ENCODE measurements around the gene GRAMD2A.

GRAMD2A gene

GRCh38 chr15:72216079-72216478 lies 18.5 kb upstream of the GRAMD2A start:
- DNase-seq = no peak

DNA sequence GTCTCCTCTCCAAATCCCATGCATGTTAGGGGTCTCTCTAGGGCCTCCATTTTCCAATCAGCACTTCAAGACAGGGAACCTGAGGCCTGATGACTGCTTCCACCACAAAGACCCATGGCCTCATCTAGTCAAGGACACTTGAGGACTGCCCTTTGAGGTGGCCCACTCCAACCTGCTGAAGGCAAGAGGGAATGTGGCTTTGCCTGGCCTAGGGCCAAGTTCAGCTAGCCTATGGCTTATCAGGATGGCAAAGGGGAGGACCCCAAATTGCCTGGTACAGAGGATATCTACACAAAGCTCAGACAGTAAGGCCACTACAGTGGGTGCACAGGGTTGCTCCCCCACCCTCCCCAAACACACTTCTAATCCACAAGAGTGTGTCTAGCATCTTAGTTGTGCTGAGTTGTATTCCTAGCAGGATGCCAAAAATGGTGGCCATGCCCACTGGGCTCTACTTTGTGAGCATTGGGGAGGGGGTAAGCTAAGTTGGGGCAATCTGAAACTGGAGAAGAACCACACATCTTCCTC lies 10.0 kb upstream of the GRAMD2A start:
- no peak for DNase-seq

- DNase-seq = no peak
Measured at GRCh38 chr15:72206677-72207000, 9.1 kb upstream of the GRAMD2A start.

GRCh38 chr15:72205896-72206676 lies 8.5 kb upstream of the GRAMD2A start:
- no peak for DNase-seq

GRCh38 chr15:72205273-72205672 lies 7.7 kb upstream of the GRAMD2A start:
- DNase-seq = no peak

GRCh38 chr15:72203507-72203837 lies 5.9 kb upstream of the GRAMD2A start:
- DNase-seq = no peak

DNA sequence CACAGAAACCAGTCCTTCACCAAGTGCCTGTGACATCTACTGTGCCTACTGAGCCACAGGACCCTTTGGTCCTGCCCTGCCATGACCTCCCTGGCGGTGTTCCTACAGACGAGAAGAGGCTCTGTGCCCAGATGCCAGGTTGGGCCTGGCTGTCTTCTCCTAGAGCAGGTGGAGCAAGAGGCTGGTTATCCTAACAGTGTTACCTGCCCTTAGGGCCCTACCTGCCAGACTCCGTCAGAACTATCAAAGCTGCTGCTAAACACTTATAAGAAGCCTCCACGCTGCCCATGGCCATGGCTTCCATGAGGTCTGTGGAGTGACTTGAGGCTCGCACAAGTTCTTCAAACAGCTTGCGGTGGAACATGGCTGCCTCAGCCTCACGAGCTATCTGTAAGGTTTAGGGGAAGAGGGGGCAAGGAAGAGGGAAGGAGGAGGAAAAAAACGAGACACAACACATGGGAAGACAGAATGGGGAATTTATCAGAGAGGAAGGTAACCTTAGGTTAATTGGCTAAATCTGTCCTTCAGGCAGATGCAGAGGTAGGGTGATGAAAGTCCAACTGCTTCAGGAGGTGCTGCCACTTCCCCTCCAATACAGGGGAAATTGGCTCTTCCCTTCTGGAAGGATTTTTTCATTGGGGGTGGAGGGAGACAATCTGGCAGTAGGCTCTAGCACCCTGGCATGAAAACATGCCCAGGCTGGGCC lies 5.4 kb upstream of the GRAMD2A start:
- no peak for DNase-seq

DNA sequence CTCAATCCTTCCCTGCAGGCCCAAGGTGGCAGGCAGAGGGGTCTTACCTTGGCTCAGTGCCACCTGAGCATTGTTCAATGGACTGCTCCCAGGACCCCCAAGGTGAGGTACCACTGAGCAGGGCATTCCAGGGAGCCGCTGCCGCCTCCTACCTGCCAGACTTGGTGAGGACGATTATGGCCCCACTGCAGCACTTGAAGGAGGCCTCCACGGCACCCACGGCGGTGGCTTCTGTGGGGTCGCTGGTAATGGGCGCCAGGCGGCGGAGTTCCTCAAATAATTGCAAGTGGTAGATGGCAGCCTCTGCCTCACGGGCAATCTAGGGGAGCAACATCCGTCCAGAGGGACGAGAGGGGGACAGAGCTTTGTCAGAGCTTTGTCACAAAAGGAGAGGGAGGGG lies 4.7 kb upstream of the GRAMD2A start:
- DNase-seq = no peak

DNA sequence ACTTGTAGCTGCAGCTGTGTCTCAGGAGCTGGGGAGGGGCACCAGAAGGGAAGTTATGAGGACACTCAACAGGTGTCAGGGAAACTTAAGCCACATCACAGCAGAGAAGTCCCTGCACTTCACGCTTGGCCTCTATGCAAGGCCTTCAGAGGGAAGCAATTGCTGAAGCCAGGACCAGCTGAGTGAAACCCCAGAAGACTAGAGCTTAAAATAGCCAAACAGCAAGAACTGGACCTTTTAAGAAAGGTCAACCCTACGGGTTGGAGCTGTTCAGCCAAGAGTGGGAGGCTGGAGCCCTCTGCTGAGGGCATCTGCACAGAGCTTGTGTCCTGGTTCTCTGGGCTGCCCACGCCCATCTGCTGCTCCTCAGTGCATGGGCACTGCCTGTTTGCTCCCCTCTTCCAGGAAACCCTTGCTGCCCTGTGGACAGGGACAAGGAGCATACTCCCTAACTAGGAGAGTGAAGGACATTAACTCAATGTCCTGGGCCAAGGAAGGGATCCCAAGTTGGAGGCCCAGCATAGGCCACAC lies 3.9 kb upstream of the GRAMD2A start:
- DNase-seq = no peak

- no peak for DNase-seq
Measured at GRCh38 chr15:72200395-72201237, 3.0 kb upstream of the GRAMD2A start.

DNA sequence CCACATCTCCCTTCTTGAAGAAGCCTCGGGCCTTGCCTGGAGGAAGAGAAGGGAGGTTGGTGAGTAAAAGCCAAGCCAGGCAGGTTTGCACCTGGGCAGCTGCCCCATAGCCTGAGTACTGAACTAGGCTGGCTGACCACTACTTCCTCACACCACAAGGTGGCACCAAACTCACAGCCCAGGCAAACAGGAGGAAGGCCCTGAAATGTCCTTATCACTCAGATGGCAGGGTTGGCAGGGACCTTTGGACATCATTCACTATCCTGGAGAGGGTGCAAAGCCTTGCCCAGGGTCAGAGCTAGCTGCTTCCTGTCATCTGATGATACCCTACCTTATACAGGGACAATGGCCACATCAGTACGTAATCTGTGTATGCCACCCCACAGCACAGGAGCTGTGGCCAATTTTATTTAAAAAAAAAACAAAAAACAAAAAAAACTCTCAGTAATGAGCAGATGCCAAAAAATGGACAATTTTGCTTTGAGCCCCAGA lies 2.2 kb upstream of the GRAMD2A start:
- no peak for DNase-seq

- no peak for DNase-seq
Measured at GRCh38 chr15:72199205-72199515, 1.6 kb upstream of the GRAMD2A start.

- no peak for DNase-seq
Measured at GRCh38 chr15:72198356-72199204, 993 bp upstream of the GRAMD2A start.

GRCh38 chr15:72197041-72197459 lies 537 bp downstream of the GRAMD2A start:
- DNase-seq = no peak

DNA sequence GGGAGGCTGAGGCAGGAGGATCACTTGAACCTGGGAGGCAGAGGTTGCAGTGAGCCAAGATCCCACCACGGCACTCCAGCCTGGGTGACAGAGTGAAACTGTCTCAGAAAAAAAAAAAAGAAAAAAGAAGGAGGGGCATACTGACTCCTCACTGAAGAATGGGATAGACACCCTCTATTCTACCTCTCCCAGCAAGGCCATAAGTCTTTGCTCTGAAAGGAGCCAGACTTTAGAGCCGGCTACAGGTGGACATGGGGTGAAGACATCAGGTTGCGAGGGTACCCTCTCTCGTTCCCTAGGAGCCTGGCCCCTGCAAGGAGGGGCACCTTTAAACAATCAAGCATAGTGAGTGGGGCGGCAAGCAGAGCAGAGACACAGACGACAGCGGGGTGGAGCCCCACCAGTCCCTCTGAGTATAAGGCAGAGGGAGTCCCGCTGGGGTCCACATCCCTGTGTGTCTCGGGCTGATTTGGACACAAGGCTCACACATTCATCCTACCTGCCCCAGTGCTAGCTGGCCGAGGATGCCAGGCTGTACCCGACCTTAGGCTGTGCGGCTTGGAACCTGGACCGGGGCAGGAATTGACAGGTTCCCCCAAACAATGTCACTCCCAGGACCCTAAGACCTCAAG lies 1.1 kb downstream of the GRAMD2A start:
- DNase-seq = no peak

DNA sequence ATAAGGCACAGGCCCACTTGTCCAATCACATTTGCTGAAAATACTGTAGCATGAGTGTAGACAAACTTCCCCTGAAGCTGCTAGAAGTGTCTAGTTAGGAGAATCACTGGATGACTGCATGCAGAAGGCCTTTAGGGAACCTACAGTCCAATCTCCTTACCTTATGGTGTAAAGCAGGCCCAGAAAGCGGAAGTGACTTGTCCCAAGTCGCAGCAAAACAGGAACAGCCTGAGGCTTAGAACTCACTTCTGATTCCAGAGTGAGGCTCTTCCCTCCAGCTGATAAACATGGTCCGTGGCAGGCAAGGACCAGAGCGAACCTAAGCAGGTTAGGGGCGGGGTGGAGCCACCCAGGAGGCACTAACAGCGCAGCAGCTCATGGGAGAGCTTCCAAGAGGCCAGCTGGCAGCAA lies 2.5 kb downstream of the GRAMD2A start:
- DNase-seq = no peak

DNA sequence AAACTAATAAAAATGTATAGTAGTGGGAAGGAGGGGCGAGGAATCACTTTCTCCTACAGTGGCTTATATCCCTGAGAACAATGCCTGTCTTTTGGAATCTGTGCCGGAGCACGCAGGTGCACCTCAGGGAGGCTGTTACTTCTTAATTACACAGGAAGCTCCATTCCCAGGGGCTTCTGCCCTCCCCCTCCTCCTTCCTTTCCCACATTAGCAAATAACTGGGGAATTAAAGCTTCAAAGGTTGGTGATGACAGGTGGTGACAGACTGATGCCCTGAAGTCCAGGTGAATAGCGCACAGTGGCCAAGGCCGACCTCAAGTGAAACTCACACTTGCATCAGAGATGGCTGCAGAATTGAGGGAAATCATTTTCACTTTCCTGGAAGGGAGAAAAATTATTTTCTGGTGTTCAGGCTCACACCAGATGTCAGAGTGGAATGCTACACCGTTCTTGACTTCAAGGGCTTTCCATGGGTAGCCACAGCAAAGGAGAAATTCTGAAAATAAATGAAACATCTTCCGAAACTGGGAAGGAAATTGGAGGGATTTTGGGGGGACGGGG lies 3.7 kb downstream of the GRAMD2A start:
- no peak for DNase-seq

DNA sequence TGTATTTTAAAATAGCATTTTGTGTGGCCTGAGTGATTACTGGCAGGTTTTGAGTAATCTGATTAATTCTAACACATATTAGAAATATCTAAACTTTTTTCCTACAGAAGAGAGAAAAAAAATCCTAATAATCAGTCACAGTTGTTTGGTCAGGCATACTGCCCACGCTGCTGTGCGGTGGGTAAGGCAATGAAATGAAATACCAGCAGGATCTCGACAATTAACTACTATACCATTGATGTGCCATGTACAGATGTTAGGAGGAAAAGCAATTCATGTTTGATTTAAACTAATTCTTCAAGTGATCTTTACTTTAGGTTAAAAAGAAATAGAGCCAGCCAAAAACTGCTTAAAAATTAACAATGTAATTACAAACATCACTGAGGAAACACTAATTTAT lies 5.2 kb downstream of the GRAMD2A start:
- DNase-seq = no peak

DNA sequence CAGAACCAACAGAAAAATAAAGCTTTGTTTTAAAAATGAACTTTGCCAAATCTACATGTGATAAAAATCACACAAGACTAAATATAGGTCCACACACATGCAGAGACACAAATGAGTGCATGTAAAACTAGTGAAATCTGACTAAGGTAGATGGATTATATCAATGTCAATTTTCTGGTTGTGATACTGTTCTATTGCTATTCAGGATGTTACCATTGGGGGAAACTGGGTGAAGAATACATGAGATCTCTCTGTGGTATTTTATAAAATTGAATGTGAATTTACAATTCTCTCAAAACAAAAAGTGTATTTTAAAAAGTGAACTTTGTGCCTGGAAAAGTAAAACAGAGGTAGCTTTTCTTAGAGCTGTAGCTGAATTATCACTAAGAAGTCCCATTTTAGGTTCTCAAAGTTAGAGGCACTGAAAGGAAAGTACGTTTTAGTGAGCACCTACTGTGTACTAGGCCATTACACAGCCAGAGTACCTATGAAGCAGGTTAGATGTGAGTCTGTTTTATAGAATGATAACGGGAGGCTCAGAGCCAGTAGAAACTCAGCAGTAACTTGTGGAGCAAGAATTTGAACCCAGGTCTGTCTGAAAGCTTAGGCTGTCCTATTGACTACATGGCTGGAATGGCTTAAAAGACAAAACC lies 8.2 kb downstream of the GRAMD2A start:
- no peak for DNase-seq

DNA sequence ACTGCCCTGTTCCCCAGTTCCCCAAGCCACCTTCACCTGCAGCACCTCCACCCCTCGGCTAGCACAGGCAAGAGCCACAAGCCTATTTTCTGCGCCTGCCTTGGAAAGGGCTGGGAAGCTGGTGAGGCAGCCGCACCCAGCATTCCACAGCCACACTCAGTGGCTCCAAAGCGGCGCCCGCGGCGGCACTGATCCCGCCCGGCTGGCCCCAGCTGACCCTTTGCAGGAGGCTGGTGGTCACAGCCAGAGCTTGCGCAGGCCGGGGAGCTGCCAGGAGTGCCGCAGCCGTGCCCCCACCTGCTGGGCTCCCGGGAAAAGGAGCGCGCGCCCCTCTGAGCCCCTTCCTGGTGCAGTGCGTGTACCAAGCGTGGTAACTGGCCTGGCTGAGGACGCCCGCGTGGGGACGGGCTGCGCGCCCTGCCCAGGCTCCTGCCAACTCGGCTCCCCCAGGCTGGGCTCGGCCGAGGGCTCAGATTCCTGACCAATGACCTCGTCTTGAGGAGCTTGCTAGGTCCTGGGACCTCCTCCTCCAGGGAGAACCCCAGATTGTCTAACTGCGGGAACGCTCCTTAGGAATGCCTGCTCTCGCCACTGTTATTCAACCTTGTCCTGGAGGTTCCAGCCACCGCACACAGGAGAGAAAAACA lies 13.3 kb downstream of the GRAMD2A start:
- no peak for DNase-seq

All from activated gamma-delta T cell (primary cell).